H1 (cell line): ENCODE data around the gene CPD. TPM values are rescaled to one million over a fixed set of nuclear protein-coding genes. Genes with fewer than 3 reads are reported as not detected.

ENCODE experiments used
- CTCF ChIA-PET: fragments of 300-600 bp; sonication (Branson Sonifier 250); formaldehyde crosslinking; loops from one replicate; lab custom pipeline; 2021; ENCODE audit not compliant: partially characterized antibody; lab: Charles Lee
- POLR2A ChIA-PET: fragments of 300-600 bp; sonication (Branson Sonifier 250); formaldehyde crosslinking; loops from one replicate; lab custom pipeline; 2021; ENCODE audit warnings: inconsistent platforms; ENCODE audit not compliant: partially characterized antibody; lab: Charles Lee
- DNase-seq, 2 experiments: peaks; one replicate each; pipeline versions ENCODE4 v3.0.0 to v3.0.0-alpha.2; 2010 to 2022; ENCODE audit warnings: low spot score in 2 of 2, low read depth in 1 of 2, mixed read lengths in 1 of 2
- FAIRE-seq: peaks from 2 replicates; lab custom pipeline; 2011; peaks lifted over from hg19 to GRCh38; lab: Jason Lieb, UNC
- H2AFZ ChIP-seq: 2 replicates; pipeline ENCODE4 v1.8.1; 2012; ENCODE audit warnings: low read length, inconsistent platforms
- H2AK5ac ChIP-seq: 2 replicates; pipeline ENCODE4 v1.6.1; 2013; ENCODE audit warnings: low read depth, low read length
- H2BK120ac ChIP-seq: replicated peaks from 2 replicates; pipeline ENCODE3; 2013; ENCODE audit warnings: low read depth, low read length, inconsistent platforms
- H2BK12ac ChIP-seq: 2 replicates; pipeline ENCODE4 v1.6.1; 2013; ENCODE audit warnings: low read depth, low read length
- H2BK15ac ChIP-seq: 2 replicates; pipeline ENCODE4 v1.6.1; 2013; ENCODE audit warnings: low read length
- H2BK20ac ChIP-seq: 2 replicates; pipeline ENCODE4 v1.6.1; 2013; ENCODE audit warnings: low read length
- H2BK5ac ChIP-seq: 2 replicates; pipeline ENCODE4 v1.6.1; 2013; ENCODE audit warnings: low read depth, low read length
- H3K14ac ChIP-seq: 2 replicates; pipeline ENCODE4 v1.6.1; 2013; ENCODE audit warnings: inconsistent platforms; ENCODE audit not compliant: insufficient read length
- H3K18ac ChIP-seq: 2 replicates; pipeline ENCODE4 v1.6.1; 2013; ENCODE audit warnings: low read length; ENCODE audit errors: extremely low read depth
- H3K23ac ChIP-seq: 2 replicates; pipeline ENCODE4 v1.6.1; 2013; ENCODE audit warnings: inconsistent platforms; ENCODE audit not compliant: insufficient read length
- H3K23me2 ChIP-seq: 2 replicates; pipeline ENCODE4 v1.6.1; 2013; ENCODE audit warnings: low read depth, low read length
- H3K27ac ChIP-seq: 2 replicates; pipeline ENCODE4 v1.6.1; 2011; ENCODE audit warnings: low read depth, low read length, inconsistent platforms
- H3K27me3 ChIP-seq, 4 experiments: replicated peaks in 1 of 4; 1 replicate in 1 of 4; 2 replicates in 3 of 4; pipeline versions ENCODE4 v1.6.1 to v1.8.1; 2011 to 2013; ENCODE audit warnings: low read length in 3 of 4, mild to moderate bottlenecking in 3 of 4, inconsistent platforms in 2 of 4, mixed read lengths in 2 of 4, moderate library complexity in 1 of 4; ENCODE audit not compliant: control insufficient read depth in 3 of 4, insufficient read depth in 3 of 4; ENCODE audit errors: extremely low read depth in 1 of 4
- H3K36me3 ChIP-seq, 4 experiments: 2 replicates each; pipeline versions ENCODE4 v1.6.1 to v1.8.1; 2011 to 2013; ENCODE audit warnings: mild to moderate bottlenecking in 4 of 4, low read length in 3 of 4, moderate library complexity in 2 of 4, control low read depth in 1 of 4, inconsistent platforms in 1 of 4; ENCODE audit not compliant: insufficient read depth in 4 of 4, control insufficient read depth in 2 of 4
- H3K4ac ChIP-seq: replicated peaks from 2 replicates; pipeline ENCODE3; 2013; ENCODE audit warnings: low read length, low read depth, mixed read lengths, inconsistent platforms; ENCODE audit not compliant: insufficient read length
- H3K4me1 ChIP-seq, 4 experiments: replicated peaks in 1 of 4; 1 replicate in 1 of 4; 2 replicates in 3 of 4; pipeline versions ENCODE4 v1.6.1 to v1.8.1; 2011 to 2013; ENCODE audit warnings: low read length in 3 of 4, inconsistent platforms in 2 of 4, mixed read lengths in 1 of 4; ENCODE audit not compliant: insufficient read depth in 4 of 4, control insufficient read depth in 3 of 4
- H3K4me2 ChIP-seq, 2 experiments: 2 replicates each; pipeline versions ENCODE4 v1.6.1 to v1.8.1; 2011 to 2013; ENCODE audit warnings: low read depth in 2 of 2, low read length in 2 of 2, control low read depth in 1 of 2, inconsistent platforms in 1 of 2, mild to moderate bottlenecking in 1 of 2; ENCODE audit not compliant: insufficient read depth in 1 of 2
- H3K4me3 ChIP-seq, 4 experiments: fragments of 200-600, 300-600 bp in 1 of 4; sonication (generic), shearing (Covaris generic), sonication (Bioruptor Twin) in 1 of 4; 2 replicates each; pipeline versions ENCODE4 v1.5.1 to v1.8.1; 2011 to 2016; ENCODE audit warnings: low read length in 4 of 4, low read depth in 3 of 4, control low read depth in 2 of 4, inconsistent platforms in 2 of 4, mild to moderate bottlenecking in 2 of 4, mixed read lengths in 1 of 4, moderate library complexity in 1 of 4; ENCODE audit not compliant: insufficient read depth in 2 of 4; ENCODE audit errors: extremely low read depth in 1 of 4
- H3K56ac ChIP-seq: replicated peaks from 2 replicates; pipeline ENCODE3; 2013; ENCODE audit warnings: low read depth, mild to moderate bottlenecking, mixed read lengths, low read length, inconsistent platforms; ENCODE audit not compliant: insufficient read length
- H3K79me1 ChIP-seq: 2 replicates; pipeline ENCODE4 v1.6.1; 2013; ENCODE audit warnings: low read depth, low read length, control low read depth
- H3K79me2 ChIP-seq, 2 experiments: 2 replicates each; pipeline versions ENCODE4 v1.6.1 to v1.8.1; 2012 to 2013; ENCODE audit warnings: low read length in 2 of 2, mild to moderate bottlenecking in 2 of 2, inconsistent platforms in 1 of 2; ENCODE audit not compliant: insufficient read depth in 2 of 2, control insufficient read depth in 1 of 2
- H3K9ac ChIP-seq, 4 experiments: replicated peaks in 1 of 4; 1 replicate in 1 of 4; 2 replicates in 3 of 4; pipeline versions ENCODE4 v1.6.1 to v1.8.1; 2011 to 2013; ENCODE audit warnings: low read depth in 3 of 4, low read length in 3 of 4, control low read depth in 2 of 4, mild to moderate bottlenecking in 2 of 4, moderate library complexity in 2 of 4, inconsistent platforms in 1 of 4; ENCODE audit errors: extremely low read depth in 1 of 4
- H3K9me3 ChIP-seq, 2 experiments: 2 replicates each; pipeline versions ENCODE4 v1.6.1 to v1.8.1; 2012 to 2013; ENCODE audit warnings: mild to moderate bottlenecking in 2 of 2, moderate library complexity in 2 of 2, control low read depth in 1 of 2, inconsistent platforms in 1 of 2, low read depth in 1 of 2, low read length in 1 of 2, mixed read lengths in 1 of 2; ENCODE audit not compliant: insufficient read depth in 2 of 2
- H4K20me1 ChIP-seq, 2 experiments: replicated peaks in 1 of 2; 2 replicates each; pipeline versions ENCODE3 to v1.8.1; 2011 to 2013; ENCODE audit warnings: inconsistent platforms in 2 of 2, low read length in 2 of 2, mild to moderate bottlenecking in 1 of 2; ENCODE audit not compliant: insufficient read depth in 2 of 2, control insufficient read depth in 1 of 2
- H4K5ac ChIP-seq: 2 replicates; pipeline ENCODE4 v1.6.1; 2013; ENCODE audit warnings: low read length, low read depth, mixed read lengths, inconsistent platforms; ENCODE audit not compliant: insufficient read length
- H4K8ac ChIP-seq: 2 replicates; pipeline ENCODE4 v1.8.0; 2013; ENCODE audit warnings: mild to moderate bottlenecking, moderate library complexity, low read length, inconsistent platforms; ENCODE audit not compliant: insufficient read depth; ENCODE audit errors: extremely low read depth
- H4K91ac ChIP-seq: replicated peaks from 2 replicates; pipeline ENCODE3; 2013; ENCODE audit warnings: low read length, mixed read lengths, inconsistent platforms; ENCODE audit not compliant: insufficient read length
- ATF2 ChIP-seq: IDR thresholded peaks from 2 replicates; pipeline ENCODE4 v1.6.1; 2012; ENCODE audit warnings: low read length, inconsistent platforms
- ATF3 ChIP-seq: IDR thresholded peaks from 2 replicates; pipeline ENCODE4 v1.6.1; 2011; ENCODE audit warnings: low read depth, mild to moderate bottlenecking, low read length; ENCODE audit not compliant: insufficient read depth
- BCL11A ChIP-seq, 2 experiments: IDR thresholded peaks; one replicate each; pipeline ENCODE4 v1.6.1; 2011; ENCODE audit warnings: low read depth in 2 of 2, low read length in 2 of 2, mild to moderate bottlenecking in 2 of 2
- CREB1 ChIP-seq: IDR thresholded peaks from 2 replicates; pipeline ENCODE4 v1.6.1; 2012; ENCODE audit warnings: inconsistent platforms
- E2F6 ChIP-seq: IDR thresholded peaks from 2 replicates; pipeline ENCODE4 v1.6.1; 2012; ENCODE audit warnings: inconsistent platforms
- MAX ChIP-seq: IDR thresholded peaks from 2 replicates; pipeline ENCODE4 v1.6.1; 2012; ENCODE audit warnings: inconsistent platforms
- NRF1 ChIP-seq: IDR thresholded peaks from 2 replicates; pipeline ENCODE4 v1.6.1; 2011; ENCODE audit warnings: mild to moderate bottlenecking, low read depth, low read length, improper control_type of control experiment
- POLR2AphosphoS5 ChIP-seq: IDR thresholded peaks from 2 replicates; pipeline ENCODE4 v1.6.1; 2011; ENCODE audit warnings: low read depth, low read length
- POU5F1 ChIP-seq: IDR thresholded peaks from 2 replicates; pipeline ENCODE4 v1.6.1; 2011; ENCODE audit warnings: low read depth, mild to moderate bottlenecking, low read length, moderate library complexity
- RFX5 ChIP-seq: IDR thresholded peaks from 2 replicates; pipeline ENCODE4 v1.6.1; 2011; ENCODE audit warnings: low read depth, low read length, improper control_type of control experiment, borderline replicate concordance
- SIX5 ChIP-seq: IDR thresholded peaks from 2 replicates; pipeline ENCODE4 v1.6.1; 2011; ENCODE audit warnings: mild to moderate bottlenecking, low read depth, low read length
- WGBS, 2 experiments: shearing (Covaris generic) in 1 of 2; methylation state at CpG; one replicate each; pipeline versions ENCODE4 v1.1.6 to v1.1.7; 2013 to 2015; ENCODE audit warnings: low lambda C conversion rate in 2 of 2, mixed read lengths in 2 of 2, inconsistent platforms in 1 of 2, low coverage in 1 of 2, missing lambda C conversion rate in 1 of 2; ENCODE audit not compliant: insufficient replicate concordance in 2 of 2, insufficient coverage in 1 of 2, insufficient read length in 1 of 2; ENCODE audit errors: extremely low coverage in 1 of 2, missing lambda C conversion rate in 1 of 2; 5-methylcytosine and 5-hydroxymethylcytosine counted together
- polyA plus RNA-seq, 7 experiments: library from polyadenylated mRNA; depleted of rRNA in 3 of 7; stranded (reverse) in 5 of 7; unstranded in 2 of 7; fragments of >200 nt in 5 of 7; fragments of 200-250 nt in 2 of 7; gene quantifications; 1 replicate in 5 of 7; 2 replicates in 1 of 7; 4 replicates in 1 of 7; pipeline versions ENCODE4 v1.2.1 to v1.2.3, GENCODE V29; 2011 to 2013; ENCODE audit warnings: missing spikeins in 2 of 7, mixed read lengths in 2 of 7
- total RNA-seq: library from RNA; stranded (reverse); fragmentation: NEBNext Ultra II Directional; extraction: Animal tissue kit (Norgen Biotek cat#: 25700); gene quantifications from 2 replicates; pipeline ENCODE4 v1.2.1, GENCODE V29; 2021

The CPD gene
- total and polyA plus RNA-seq, 2 of the 8 experiments (the other 6 are each of a cell fraction or from before 2014, with no cell fraction given), result 8.6 to 46.2 TPM

GRCh38 chr17:30506481-30506880 is 127.8 kb downstream of the CPD start:
- Histone ChIP-seq H3K56ac (no peak overlapping the region), H2BK5ac (no peak overlapping the region), H2AK5ac (no peak overlapping the region), H2BK15ac (no peak overlapping the region), H3K9me3 (no peaks in the 10 kb centered on the region), H4K91ac (no peak overlapping the region), H3K14ac (no peak overlapping the region), H2BK12ac (no peak overlapping the region), H3K23me2 (no peaks in the 10 kb centered on the region), H2BK20ac (no peak overlapping the region), H3K27ac (no peak overlapping the region), H3K4me1 (no peaks in the 10 kb centered on the region), H3K4ac (no peak overlapping the region), H3K4me3 (no peak overlapping the region), H4K5ac (no peak overlapping the region), H3K27me3 (no peaks in the 10 kb centered on the region), H2BK120ac (no peak overlapping the region), H4K20me1 (no peaks in the 10 kb centered on the region), H3K4me2 (no peak overlapping the region), H4K8ac (no peak overlapping the region), H3K36me3 (peaks cover 0 to 14% (median 5%) of the 10 kb centered on the region in 4 experiments; a peak in 2 of 8 replicates), H2AFZ (no peak overlapping the region), H3K79me1 (peaks cover 2% of the 10 kb centered on the region; the same call in 1 of the 2 replicates), H3K18ac (no peak overlapping the region), H3K9ac (no peak overlapping the region), H3K79me2 (no peaks in the 10 kb centered on the region), H3K23ac (no peak overlapping the region)
- DNase-seq, result no peak
- ChIA-PET CTCF (interaction anchor here (0.5 to 0.9 kb wide), 2 partner anchors 28 to 199 kb away, joined by 3 to 4 read pairs; no protein-coding TSS in a partner anchor), POLR2A (interaction anchor here (0.7 to 1.1 kb wide), 2 partner anchors 10 to 29 kb away, joined by 3 to 4 read pairs; partner anchors contain the start of gene GOSR1)
- no peak for TF ChIP-seq SIX5
- no peak for TF ChIP-seq POLR2AphosphoS5
- no peak for TF ChIP-seq BCL11A (IDR thresholded peaks at IDR 0.05; ENCODE audit: low read depth in 2 of 2, low read length in 2 of 2)
- TF ChIP-seq RFX5, result no peak
- no peak for TF ChIP-seq MAX
- no peak for TF ChIP-seq NRF1
- TF ChIP-seq ATF3, result no peak
- no peak for TF ChIP-seq ATF2
- no peak for TF ChIP-seq POU5F1
- TF ChIP-seq E2F6, result no peak
- TF ChIP-seq CREB1, result no peak
- 88% methylated on average over 1 of the region's 1 CpG; no CpG with 5 or more reads in 1 of the 2 experiments for WGBS, 2 experiments
- FAIRE-seq, result no peak
